ENCODE results near the gene SPATC1L. TPM values are rescaled to one million over a fixed set of nuclear protein-coding genes. Genes with fewer than 3 reads are reported as not detected.

Gene SPATC1L
- total RNA-seq, 1 donor from 2014 or later, result 2.1 TPM

- no peak for DNase-seq (ENCODE audit: low read depth in 2 of 2)
Observed at GRCh38 chr21:46121286-46122221, 62.7 kb downstream of the SPATC1L start.

- no peak for DNase-seq (ENCODE audit: low read depth in 2 of 2)
Observed at GRCh38 chr21:46120301-46121285, 63.7 kb downstream of the SPATC1L start.

- DNase-seq (ENCODE audit: low read depth in 2 of 2), result no peak
Observed at GRCh38 chr21:46119637-46120271, 64.5 kb downstream of the SPATC1L start.

- DNase-seq (ENCODE audit: low read depth in 2 of 2), result no peak
Observed at GRCh38 chr21:46119144-46119636, 65.1 kb downstream of the SPATC1L start.

- DNase-seq (ENCODE audit: low read depth in 2 of 2), result no peak
Observed at GRCh38 chr21:46118316-46119143, 65.7 kb downstream of the SPATC1L start.

- no peak for DNase-seq (ENCODE audit: low read depth in 2 of 2)
Observed at GRCh38 chr21:46117586-46118315, 66.5 kb downstream of the SPATC1L start.

- DNase-seq (ENCODE audit: low read depth in 2 of 2), result no peak
Observed at GRCh38 chr21:46116776-46117585, 67.3 kb downstream of the SPATC1L start.

- no peak for DNase-seq (ENCODE audit: low read depth in 2 of 2)
Observed at GRCh38 chr21:46116189-46116775, 68.0 kb downstream of the SPATC1L start.

GRCh38 chr21:46115441-46116188, 68.6 kb downstream of the SPATC1L start:
- DNase-seq (ENCODE audit: low read depth in 2 of 2), result no peak

GRCh38 chr21:46114963-46115362, 69.3 kb downstream of the SPATC1L start:
- DNase-seq (ENCODE audit: low read depth in 2 of 2), result no peak

- no peak for DNase-seq (ENCODE audit: low read depth in 2 of 2)
Observed at GRCh38 chr21:46113497-46114176, 70.6 kb downstream of the SPATC1L start.

- no peak for DNase-seq (ENCODE audit: low read depth in 2 of 2)
Observed at GRCh38 chr21:46112725-46113215, 71.5 kb downstream of the SPATC1L start.

- DNase-seq (ENCODE audit: low read depth in 2 of 2), result no peak
Observed at GRCh38 chr21:46111857-46112724, 72.2 kb downstream of the SPATC1L start.

GRCh38 chr21:46111193-46111571, 73.1 kb downstream of the SPATC1L start:
- DNase-seq (ENCODE audit: low read depth in 2 of 2), result no peak

Data from dermis microvascular lymphatic vessel endothelial cell (primary cell).